Measurements from ENCODE around the gene LRRC8D.
A peak's percentile ranks its signal among the peaks of the same experiment; 100 is the strongest.

Gene LRRC8D

DNA sequence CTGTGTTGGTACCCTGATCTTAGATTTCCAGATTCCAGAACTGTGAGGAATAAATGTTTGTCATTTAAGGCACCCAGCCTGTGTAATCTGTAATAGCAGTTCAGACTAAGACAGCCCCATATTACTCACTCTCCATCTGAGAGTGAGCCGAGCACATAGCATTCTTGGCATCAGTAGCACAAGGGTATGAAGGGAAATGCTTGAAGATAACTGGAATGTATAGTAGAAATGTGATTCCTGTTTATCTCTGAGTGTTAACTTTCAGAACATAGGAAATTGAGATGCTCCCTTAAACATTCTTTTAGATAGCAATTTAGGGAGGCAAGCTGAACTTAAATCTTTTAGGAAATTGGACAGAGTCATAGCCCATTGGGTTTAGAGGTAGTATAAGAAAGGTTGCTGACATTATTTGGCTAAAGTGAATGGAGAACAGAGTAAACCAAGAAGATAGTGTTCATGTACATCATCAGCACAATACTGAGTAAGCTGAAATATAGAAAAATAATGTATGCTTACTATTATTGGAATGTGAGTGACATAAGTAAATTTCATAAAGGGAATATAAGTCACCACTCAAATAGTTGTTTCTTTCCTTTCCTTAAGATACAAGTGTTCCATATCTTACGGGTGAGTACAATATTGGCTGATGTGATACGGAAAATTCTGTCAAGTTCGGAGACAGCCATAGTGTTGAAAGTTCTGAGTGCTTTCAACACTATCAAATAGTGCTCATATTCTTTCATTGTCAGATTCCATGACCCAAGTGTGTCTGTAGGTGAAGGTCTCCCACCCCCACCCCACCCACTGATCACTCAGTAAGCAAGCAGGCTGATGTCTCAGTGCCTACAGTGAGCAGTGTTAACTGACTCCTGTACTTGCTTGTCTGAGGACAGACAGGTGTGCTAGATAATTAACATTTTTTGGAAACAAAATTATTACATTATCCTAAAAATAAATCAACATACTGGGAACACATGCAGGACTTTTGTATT lies 73.7 kb downstream of the LRRC8D start:
- H3K9me3 Mint-ChIP-seq, result no peaks in the 10 kb centered on the region
- H3K27me3 Mint-ChIP-seq (ENCODE audit: low read depth, poor library complexity), result no peaks in the 10 kb centered on the region
- H3K4me1 Mint-ChIP-seq, result peaks cover 50% of the 10 kb centered on the region
- no peak overlapping the region for H3K4me3 Mint-ChIP-seq
- TF ChIP-seq CTCF (IDR thresholded peaks at IDR 0.05), result no peak
- H3K27ac Mint-ChIP-seq, result no peak overlapping the region
- peaks cover 30% of the 10 kb centered on the region for H3K36me3 Mint-ChIP-seq (ENCODE audit: low read depth)
- DNase-seq, result no peak

DNA sequence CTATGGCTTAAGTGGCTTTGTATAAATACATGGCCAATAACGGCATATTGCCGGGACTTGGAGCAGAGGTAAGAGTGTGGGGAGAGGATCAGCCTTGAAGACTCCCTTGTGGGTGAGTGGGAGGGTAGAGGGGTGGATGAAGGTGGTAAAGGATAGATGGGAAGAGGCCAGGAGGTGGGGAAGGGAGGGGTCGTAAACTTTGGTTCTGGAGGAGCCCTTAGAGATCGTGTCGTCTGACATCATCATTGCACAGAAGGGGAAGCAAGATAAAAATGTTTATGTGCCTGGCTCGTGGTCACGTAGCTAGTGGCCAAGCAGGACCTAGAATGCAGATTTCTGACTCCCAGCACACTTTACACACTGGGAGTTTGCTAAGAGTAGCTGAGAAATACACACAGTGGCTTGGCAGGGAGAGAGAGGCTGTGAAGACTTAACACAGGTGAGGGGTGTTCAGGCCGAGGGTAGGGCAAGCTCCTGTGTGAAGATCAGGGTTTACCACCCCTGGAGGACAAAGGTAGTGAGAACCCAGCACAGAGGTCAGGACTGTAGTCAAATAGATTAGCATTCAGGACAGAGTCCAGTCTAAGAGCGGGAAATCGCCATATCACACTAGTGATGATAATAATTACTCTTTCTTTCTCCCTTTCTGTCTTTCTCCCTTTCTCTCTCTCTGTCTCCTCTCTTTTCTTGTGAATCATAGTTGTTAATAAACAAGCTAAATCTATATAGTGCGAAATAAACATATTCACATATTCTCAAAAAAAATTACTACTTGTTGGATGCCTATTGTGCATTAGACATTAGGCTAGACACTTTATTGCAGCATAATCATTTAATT lies 75.5 kb downstream of the LRRC8D start:
- Mint-ChIP-seq H3K27me3 (ENCODE audit: low read depth, poor library complexity) (no peaks in the 10 kb centered on the region), H3K36me3 (ENCODE audit: low read depth) (peaks cover 19% of the 10 kb centered on the region), H3K4me3 (no peak overlapping the region), H3K4me1 (peaks cover 68% of the 10 kb centered on the region), H3K27ac (peak overlapping the region; percentile 2), H3K9me3 (no peaks in the 10 kb centered on the region)
- no peak for DNase-seq
- no peak for TF ChIP-seq CTCF (IDR thresholded peaks at IDR 0.05)

DNA sequence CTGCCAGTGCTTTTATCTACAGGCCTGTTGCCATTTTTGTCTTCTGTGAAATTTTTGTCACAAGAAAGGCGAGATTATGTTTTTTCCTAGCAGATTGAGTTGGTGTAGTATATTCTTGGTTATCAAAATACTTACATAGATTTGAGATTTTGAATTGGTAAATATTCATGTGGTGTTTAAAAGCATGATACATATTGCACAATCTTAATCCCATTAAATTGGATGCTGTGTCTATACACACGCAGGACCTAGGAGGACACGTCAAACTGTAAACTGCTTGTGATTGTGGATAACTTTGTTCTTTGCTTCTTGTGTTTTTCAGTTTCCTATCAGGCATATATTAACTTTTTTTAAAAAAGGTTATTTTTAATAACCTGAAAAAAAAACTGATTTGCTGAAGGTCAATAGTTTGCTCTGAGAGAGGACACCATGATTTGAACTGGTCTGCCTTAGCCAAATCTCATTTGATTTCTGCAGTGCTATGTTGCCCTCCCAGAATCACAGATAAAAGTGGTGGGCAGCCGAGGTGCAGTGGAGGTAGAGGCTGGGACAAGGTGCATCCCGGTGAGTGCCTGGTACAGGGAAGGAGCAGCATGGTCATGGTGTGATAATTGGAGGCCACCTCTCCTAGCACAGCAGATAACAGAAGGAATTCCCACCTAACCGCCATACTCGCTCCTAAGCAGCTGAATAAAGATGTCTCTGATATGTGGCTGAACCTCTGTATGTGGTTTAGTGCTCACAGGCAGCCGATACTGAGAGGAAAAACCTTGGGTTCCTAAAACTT lies 76.7 kb downstream of the LRRC8D start:
- peaks cover 12% of the 10 kb centered on the region for H3K36me3 Mint-ChIP-seq (ENCODE audit: low read depth)
- H3K27me3 Mint-ChIP-seq (ENCODE audit: low read depth, poor library complexity), result no peaks in the 10 kb centered on the region
- DNase-seq, result no peak
- no peaks in the 10 kb centered on the region for H3K9me3 Mint-ChIP-seq
- peak overlapping the region; percentile 25 for H3K27ac Mint-ChIP-seq
- TF ChIP-seq CTCF (IDR thresholded peaks at IDR 0.05), result no peak
- no peak overlapping the region for H3K4me3 Mint-ChIP-seq
- peaks cover 72% of the 10 kb centered on the region for H3K4me1 Mint-ChIP-seq

DNA sequence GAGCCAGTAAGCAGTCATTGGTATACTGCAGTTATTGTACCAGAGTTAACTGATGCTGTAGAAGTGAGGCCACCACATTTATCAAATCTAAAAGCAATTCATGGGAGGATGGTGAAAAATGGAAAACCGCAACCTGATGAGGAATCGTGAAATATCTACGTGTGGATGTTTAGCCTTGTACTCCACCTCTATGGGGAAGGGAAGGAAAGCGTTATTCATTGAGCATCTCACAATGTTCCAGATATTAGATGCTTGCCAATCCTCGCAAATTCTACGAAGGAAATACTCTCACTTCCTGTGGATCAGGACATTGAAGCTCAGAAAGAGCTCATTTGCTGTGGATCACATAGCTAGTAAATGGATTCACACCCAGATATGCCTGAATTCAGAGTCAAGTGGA lies 77.3 kb downstream of the LRRC8D start:
- Mint-ChIP-seq H3K9me3 (no peaks in the 10 kb centered on the region), H3K4me1 (peaks cover 74% of the 10 kb centered on the region), H3K4me3 (no peak overlapping the region), H3K36me3 (ENCODE audit: low read depth) (peaks cover 8% of the 10 kb centered on the region), H3K27ac (peak overlapping the region; percentile 25), H3K27me3 (ENCODE audit: low read depth, poor library complexity) (no peaks in the 10 kb centered on the region)
- no peak for TF ChIP-seq CTCF (IDR thresholded peaks at IDR 0.05)
- DNase-seq, result no peak

- peaks cover 74% of the 10 kb centered on the region for H3K4me1 Mint-ChIP-seq
- H3K9me3 Mint-ChIP-seq, result no peaks in the 10 kb centered on the region
Measured at GRCh38 chr1:89898695-89899470, 78.1 kb downstream of the LRRC8D start.

More at GRCh38 chr1:89898695-89899470, 78.1 kb downstream of the LRRC8D start:
- Mint-ChIP-seq H3K4me3 (no peak overlapping the region), H3K36me3 (ENCODE audit: low read depth) (peaks cover 8% of the 10 kb centered on the region), H3K27ac (no peak overlapping the region), H3K27me3 (ENCODE audit: low read depth, poor library complexity) (no peaks in the 10 kb centered on the region)
- no peak for DNase-seq
- TF ChIP-seq CTCF (IDR thresholded peaks at IDR 0.05), result no peak
